HG03103 (cell line): ENCODE data around the gene RALGPS2.

Experiments used
- ATAC-seq: cut with Tn5 transposase; IDR thresholded peaks from one replicate; pipeline ENCODE4 v1.9.1; 2021; ENCODE audit warnings: low read depth; ENCODE audit not compliant: unreplicated experiment

The RALGPS2 gene

DNA sequence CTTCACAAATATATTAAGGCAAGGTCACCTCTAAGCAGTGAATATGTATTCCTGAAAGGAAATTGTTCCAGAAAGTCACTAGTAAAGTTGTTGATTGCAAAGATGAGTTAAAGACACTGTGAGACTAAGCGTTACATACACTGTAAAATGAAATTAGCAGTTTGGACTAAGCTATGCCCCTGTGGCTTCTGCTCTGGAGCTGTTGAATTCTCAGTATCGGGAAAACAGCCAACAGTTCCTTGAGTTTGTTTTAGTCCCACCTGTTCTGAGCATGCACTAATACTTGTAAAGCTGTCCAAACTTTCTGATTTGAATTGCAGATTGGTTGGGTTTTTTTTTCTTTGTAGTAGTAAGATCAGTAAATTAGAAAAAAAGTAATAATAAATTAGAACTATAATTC lies 124.9 kb downstream of the RALGPS2 start:
- ATAC-seq = no peak

DNA sequence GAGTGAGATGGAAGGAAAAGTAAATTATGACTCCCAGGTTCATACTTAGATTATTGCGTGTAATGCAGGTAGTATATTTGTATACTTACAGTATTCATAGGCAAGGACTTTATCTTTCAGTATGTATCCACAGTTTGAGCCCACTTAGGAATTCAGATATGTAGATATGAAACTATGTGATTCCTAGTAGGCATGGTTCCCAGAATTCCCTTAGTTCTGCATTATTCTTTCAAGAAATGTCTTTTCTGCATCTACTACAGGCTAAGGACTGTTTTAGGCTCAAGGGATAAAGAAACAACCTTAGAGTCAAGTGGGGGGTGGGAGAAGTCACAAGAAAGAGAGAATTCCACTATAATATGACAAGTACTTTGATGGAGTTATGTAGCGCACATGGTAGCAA lies 132.1 kb downstream of the RALGPS2 start:
- no peak for ATAC-seq

DNA sequence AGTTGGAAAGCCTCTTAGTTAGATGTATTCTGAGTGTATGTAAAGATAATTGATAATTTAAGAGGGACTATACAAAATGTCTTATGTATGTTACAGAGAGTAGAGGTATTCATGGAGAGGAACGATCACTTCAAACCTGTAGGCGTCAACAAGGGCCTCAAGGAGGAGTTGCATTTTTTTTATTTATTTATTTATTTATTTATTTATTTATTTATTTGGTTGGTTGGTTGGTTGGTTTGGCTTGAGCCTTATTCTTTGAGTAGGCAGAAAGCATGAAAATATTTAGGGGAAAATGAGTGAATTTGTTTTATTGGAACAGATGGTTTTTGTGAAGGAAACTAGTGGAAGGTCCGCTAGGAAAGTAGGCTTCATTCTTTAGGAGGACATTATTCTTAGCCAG lies 137.4 kb downstream of the RALGPS2 start:
- ATAC-seq = no peak

DNA sequence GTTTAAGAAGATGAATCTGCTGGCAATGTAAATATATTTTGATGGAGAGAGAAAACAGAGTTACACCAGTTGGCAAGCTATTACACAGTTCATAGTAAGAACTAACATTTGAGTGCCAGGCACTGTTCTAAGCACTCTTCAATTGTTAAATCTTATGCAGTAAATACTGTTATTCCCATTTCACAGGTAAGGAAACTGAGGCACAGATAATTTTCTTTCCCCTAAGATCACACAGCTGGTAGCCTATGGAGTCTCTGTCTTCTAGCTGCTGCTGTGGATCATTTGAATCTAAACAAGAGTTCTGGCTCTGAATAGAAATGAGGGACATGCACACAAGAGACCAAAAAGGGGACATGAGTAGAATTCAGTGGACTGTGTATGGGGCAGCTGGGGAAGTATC lies 137.8 kb downstream of the RALGPS2 start:
- ATAC-seq = no peak

DNA sequence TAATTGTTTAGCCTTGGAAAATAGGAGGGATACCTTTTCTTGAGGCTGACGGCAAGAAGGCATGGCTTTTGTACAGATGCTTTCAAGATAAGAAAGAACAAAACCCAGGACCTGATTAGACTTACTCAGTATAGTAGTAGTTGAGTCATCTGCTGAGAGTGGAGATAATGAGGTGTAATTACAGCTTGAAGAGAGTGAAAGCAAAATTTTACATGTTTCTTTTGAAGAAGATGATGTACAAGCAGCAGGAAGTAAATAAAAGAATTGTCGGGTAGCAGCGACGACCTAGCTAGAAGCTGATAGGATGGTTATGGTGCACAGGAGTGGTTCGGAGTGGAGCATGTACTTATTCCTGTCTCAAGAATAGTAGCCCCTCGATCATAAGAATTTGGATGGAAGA lies 139.3 kb downstream of the RALGPS2 start:
- ATAC-seq = no peak

DNA sequence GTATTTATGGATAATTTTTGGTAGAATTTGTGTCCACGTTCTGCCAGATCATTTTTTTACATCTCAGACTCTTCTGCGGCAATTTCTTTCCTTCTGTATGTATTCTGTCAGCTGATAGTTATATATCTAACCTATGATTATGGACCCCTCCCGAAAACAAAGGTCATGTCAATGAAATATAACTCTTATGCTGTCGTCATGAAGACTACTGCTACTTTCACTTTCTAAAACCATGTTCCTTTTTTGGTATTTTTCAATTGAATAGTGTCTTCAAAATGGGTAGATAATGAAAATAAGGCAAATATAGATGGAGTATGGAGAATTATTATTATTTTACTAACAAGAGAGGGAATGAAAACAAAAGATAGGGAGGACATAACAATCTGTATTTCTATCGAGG lies 142.6 kb downstream of the RALGPS2 start:
- no peak for ATAC-seq

DNA sequence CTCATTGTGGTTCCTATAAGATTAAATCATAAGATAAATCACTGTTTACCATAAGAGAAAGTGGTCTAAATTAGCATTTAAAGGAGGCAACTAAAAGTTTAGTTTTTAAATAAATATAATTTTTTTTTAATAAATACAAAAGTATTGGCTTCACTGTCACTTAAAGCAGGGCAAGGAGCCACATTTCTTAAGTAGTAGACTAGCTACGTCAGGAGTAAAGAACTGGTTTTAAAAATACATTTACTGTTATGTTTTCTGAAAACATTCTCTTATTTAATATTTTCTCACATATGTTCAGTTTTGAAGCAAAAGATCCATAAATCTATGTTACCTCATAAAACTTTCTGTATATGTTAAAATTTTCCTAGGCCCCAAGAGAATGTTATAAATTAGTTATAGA lies 143.7 kb downstream of the RALGPS2 start:
- no peak for ATAC-seq

DNA sequence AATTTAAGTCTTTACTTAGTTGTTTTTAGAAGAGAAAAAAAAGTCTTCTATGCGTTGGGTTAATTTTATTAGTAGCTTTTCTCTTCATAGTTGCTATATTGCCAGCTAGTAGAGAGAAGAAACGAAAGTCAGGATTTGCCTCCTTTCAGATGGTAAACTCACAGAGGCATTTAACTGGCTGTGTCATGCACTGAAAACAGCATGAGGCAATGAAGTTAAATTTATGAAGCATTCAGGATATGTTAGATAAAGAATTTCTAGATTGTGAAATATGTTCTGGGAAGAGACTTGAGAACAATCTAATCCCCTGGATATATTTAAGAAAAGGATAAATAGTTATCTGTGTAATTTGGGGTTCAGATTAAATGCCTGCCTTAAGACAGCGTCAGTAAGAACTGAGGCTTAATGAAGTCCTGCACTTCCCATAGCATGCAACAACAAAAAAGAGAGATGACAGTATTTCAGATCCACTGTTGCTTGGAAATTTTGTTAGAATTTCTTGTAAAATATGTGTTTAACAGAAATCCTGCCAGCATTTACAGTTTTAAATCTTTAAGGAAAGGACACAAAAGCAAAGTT lies 144.2 kb downstream of the RALGPS2 start:
- no peak for ATAC-seq

DNA sequence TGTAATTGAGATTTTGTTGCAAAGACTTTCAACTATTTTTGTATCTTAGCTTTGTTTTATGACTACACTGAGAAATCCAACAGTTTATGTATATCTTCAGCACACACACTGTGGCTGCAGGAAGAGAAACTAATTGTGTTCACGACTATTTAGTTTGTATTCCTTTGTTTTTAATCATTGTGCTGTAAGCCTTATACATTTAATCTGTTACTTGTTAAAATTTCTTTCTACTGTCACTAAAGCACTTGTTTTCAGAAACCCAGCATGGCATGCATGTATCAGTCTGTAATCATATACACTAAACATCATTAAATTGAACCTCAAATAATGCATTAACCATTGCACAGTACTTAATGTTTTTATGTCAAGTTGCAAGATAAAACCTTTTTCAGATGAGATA lies 145.2 kb downstream of the RALGPS2 start:
- no peak for ATAC-seq

DNA sequence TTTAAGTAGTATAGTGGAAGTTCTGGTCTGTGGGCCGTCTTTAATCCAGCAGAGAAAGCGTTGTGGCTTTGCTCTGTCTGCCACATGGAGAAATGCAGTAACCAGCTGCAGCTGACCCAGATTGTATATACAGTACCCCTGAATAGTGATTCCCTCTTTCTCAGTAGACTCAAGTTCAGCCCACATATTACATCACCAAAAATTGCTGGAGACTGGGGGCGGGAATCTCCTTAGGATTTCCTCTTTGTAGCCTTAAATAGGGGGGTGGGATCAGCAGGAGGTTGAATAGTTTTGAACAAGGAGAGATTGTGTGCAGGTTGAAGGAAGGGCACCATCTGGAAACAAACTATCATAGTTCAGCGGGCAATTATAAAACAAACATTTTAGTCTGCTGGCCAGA lies 145.9 kb downstream of the RALGPS2 start, which contains the start of gene ANGPTL1:
Gene ANGPTL1, minus strand, starts transcription at position 134 of the 400 bp plus-strand sequence. CDS start 5,301 bp downstream, outside the sequence.
- ATAC-seq = no peak

DNA sequence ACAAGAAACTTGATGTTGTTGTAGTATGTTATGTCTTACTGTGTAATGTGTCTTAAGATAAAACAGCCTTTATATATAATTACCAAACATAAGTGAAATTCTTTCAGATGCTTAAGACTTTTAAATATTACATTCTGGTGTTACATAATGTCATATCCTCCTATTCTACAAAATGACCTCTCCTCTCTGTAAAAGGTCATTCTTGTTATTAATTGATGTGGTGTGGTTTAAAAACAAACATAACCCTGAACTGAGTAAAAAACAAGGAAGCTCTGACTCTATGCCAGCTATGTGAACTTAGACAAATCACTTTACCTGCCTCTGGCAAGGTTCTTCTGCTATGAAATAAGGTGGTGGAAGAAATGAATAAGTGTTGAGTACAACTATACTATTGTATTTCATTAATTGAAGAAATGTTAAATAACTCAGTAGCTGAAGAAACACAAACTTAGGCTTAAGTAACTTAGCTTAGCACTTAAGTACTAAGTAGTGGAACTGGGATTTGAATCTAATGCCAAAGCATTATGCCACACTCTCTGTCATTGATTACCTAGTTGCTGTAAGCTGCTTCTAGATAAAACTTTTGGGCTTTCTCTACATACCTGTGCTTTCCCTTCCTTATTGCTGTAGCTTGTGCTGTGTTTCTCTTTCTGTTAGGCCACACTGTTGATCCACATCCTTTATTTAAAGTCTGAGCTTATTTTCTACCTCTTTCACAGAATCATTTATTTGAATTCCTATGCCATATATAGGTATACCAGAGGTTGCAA lies 146.7 kb downstream of the RALGPS2 start:
- ATAC-seq = no peak

DNA sequence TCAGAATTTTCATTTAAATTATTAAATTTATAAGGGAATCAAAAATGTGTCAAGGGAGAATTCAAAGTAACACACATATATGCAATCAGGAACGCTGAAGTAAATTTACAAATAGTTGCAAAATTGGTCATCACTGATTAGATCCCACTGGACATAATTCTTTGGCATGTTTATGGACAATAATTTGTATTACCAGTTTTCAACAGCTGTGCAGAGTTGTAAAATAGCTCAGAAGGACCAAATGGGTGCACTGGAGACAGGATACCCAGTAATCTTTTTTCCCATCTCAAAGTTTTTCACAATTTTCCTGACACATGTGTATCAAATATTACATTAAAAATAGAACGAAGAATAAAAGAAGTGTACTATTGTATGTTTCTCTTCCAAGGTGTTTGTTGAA lies 149.9 kb downstream of the RALGPS2 start:
- no peak for ATAC-seq

DNA sequence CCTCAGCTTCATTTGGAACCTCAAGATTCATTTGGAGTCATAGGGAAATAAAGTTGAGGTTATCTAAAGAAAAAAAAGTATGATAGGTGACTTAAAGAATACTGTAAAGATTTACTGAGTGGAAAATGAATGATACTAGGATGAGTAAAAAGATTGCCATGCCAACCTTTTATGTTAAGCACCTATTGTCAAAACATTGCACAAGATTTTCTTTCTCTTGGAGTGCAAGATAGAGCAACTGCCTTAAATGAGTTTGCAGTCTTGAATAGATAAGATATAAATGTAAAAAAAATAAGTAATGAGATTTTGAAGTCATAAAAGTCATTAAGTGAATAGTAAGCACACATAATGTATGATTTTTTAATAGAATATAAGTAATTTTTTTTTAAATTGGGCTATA lies 150.9 kb downstream of the RALGPS2 start:
- ATAC-seq = no peak

DNA sequence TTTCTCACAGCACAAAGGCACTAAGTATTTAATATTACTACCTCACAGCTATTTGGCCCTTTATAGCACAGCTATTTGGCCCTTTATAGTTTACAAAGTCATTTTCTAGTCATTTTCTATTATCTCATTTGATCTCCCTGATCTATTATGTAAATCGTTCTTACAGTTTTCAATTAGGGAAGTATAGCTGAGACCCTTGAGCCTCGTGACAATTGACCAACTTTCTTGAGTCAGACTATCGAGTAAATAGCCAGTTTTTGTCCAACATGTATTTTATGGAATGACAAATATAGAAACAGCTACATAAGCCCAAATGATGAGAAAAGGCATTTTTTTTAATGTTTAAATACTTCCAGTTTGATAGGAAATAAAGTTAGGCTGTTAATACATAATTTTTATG lies 152.9 kb downstream of the RALGPS2 start:
- ATAC-seq = no peak

DNA sequence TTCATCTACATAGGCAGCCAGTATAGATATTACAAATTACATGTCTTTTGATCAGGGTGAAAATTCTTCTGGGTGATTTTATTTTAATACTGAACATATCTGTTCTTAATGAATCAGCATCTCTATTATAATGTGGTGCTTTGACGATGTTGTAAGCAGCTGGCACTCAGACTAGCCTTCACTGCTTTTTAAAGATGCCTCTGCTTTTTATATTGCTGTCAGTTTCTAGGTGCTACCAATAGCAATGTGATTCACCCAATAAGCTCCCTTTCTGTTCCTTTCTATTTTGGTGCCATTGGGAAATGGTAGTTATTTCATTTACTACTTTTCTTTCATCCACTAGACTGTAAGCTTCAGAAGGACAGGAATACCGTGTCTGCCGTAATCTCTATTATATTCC lies 156.9 kb downstream of the RALGPS2 start:
- no peak for ATAC-seq

DNA sequence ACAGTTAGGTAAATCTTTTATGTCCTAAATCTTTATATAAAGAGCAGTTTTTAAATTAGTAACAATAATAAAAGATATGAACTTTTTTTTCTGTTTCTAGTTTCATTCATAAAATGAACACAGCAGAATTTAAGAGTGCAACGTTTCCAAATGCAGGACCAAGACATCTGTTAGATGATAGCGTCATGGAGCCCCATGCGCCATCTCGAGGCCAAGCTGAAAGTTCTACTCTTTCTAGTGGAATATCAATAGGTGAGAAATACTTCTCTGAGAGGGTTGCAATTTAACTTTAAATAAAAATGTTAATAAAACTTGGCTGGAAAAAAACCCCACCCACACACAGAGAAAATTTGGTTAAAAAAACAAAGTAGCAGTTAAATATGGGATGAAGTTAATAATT lies 160.8 kb downstream of the RALGPS2 start:
- ATAC-seq = no peak

DNA sequence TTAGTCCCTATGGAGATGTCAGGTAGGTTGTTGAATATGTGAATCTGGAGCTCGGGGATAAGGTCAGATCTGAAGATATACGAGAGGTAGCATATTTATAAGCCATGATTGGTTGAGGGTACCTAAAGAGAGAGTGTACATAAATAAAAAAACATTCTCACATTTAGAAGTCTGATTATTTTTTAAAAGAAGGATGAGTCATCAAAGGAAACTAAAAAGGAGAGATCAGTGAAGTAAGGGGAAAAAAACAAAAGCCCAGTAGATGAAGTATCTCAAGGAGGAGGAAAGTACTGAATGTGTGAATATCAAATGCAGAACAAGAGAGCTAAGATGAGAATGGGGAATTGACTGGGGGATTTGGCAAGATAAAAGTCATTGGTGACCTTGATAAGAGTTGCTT lies 161.5 kb downstream of the RALGPS2 start:
- no peak for ATAC-seq

DNA sequence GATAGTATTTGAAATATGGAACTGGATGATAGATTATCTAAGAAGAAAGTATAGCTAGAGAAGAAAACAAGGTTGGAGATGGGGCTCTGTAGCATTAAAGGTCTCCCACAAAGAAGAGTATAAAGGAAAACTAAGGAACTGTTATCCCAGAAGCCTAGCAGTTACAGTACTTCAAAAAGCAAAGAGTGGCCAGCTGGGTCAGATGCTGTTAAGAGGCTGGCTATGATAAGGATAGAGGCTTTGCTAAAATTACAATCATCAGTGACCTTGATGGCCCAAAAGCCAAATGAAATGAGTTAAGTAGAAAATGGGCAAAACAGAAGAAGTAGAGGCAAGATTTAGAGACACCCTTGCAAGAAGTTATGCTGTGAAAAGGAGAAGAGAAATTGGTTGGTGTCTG lies 170.9 kb downstream of the RALGPS2 start:
- ATAC-seq = no peak

DNA sequence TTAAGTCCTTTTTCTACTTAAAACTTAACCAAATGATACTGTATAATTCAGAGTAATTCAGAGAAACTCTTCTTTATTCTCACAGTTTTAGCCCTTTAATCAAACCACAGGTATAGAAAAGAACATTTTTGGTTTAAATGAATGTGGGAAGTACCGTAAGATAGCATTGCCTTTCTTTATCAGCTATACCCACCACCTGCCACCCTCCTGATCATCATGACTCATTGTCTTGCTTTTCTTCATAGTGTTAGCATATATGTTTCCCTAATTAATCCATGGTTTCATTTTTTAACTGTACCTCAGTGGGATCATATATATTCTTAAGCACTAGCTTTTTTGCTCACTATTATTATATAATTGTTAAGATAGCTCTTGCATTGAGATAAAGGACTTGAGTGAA lies 173.4 kb downstream of the RALGPS2 start:
- no peak for ATAC-seq

DNA sequence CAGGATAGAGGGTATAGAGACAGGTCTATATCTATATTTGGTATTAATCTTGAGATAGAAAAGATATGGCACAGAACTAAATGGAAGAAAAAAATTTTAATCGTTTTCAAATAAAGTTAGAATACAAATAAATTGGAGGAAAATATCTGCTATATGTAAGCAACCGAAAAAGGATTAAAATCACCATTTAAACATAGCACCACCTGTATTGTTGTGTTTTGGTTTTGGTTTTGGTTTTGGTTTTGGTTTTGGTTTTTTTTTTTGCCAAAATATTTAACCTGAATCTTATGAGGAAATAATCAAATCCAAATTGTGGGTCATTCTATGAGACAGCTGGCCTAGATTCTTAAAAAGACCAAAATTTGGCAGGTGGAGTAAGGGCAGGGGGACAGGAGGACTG lies 174.4 kb downstream of the RALGPS2 start:
- ATAC-seq = no peak

DNA sequence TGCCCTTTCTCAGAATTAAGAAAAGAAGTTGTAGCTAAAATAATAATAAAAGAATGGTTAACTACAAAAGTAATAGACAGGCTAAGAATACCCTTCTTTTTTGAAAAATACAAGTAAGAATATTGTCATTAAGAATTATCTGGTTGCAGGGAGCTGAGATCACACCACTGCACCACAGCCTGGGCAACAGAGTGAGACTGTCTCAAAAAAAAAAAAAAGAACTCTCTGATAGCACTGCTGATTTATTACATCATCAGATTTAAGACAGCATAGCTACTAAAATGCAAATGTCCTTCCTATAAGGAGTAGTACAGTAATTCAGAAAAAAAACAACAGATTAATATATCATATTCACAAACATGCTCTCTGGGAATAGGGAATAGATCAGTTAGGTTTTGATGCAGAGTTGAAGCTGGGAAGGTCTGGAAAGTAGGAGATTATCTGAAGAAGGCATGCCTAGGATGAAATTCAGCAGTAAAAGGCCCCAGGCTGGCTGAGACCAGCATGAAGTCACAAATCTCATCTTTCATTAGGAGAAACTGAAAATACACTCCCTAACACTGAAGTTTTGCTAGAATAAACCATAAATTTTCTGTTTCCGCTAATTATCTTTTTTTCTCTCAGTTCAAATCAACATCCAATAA lies 176.6 kb downstream of the RALGPS2 start:
- no peak for ATAC-seq

DNA sequence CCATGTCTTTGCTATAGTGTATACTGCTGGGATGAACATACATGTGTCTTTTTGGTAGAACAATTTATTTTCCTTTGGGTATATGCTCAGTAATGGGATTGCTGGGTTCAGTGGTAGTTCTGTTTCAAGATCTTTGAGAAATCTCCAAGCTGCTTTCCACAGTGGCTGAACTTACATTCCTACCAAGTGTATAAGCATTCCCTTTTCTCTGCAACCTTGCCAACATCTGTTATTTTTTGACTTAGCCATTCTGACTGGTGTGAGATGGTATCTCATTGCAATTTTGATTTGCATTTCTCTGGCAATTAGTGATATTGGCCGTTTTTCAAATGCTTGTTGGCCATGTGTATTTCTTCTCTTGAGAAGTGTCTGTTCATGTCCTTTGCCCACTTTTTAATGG lies 183.3 kb downstream of the RALGPS2 start:
- ATAC-seq = no peak
